IMR-90 (cell line): ENCODE measurements around the gene PPP1R14D. TPM values are rescaled to one million over a fixed set of nuclear protein-coding genes. Genes with fewer than 3 reads are reported as not detected.

Experiments
- ATAC-seq: fragments of 200-7000 bp; cut with Tn5 transposase; 2 replicates; pipeline ENCODE4 v1.9.1; 2020; ENCODE audit warnings: low read depth, mild to moderate bottlenecking, moderate library complexity
- BruUV-seq: library from RNA; stranded (reverse); fragments of 400-500 nt; replicated peaks from 2 replicates; lab custom pipeline; 2021; lab: Mats Ljungman, UMichigan
- CTCF ChIA-PET: fragments of 300-600 bp; formaldehyde crosslinking; extraction: SDS; loops from one replicate; lab custom pipeline; 2021; ENCODE audit warnings: antibody characterized with exemption; lab: Yijun Ruan, JAX
- POLR2A ChIA-PET: fragments of 300-600 bp; sonication (Branson Sonifier 250); formaldehyde crosslinking; loops from one replicate; lab custom pipeline; 2022; ENCODE audit warnings: antibody characterized with exemption; ENCODE audit not compliant: unreplicated experiment; lab: Charles Lee
- DNase-seq: peaks from one replicate; pipeline ENCODE4 v3.0.0; 2013
- H2AFZ ChIP-seq: replicated peaks from 2 replicates; pipeline ENCODE3; 2013; ENCODE audit warnings: low read length, mild to moderate bottlenecking; ENCODE audit not compliant: poor library complexity
- H2AK5ac ChIP-seq: 2 replicates; pipeline ENCODE4 v1.6.1; 2013; ENCODE audit warnings: low read depth, low read length, inconsistent platforms
- H2AK9ac ChIP-seq: replicated peaks from 2 replicates; pipeline ENCODE3; 2013; ENCODE audit warnings: mild to moderate bottlenecking, low read depth, low read length, moderate library complexity; ENCODE audit not compliant: poor library complexity
- H2BK120ac ChIP-seq: 2 replicates; pipeline ENCODE4 v1.6.1; 2013; ENCODE audit warnings: low read depth, low read length, inconsistent platforms
- H2BK15ac ChIP-seq: 3 replicates; pipeline ENCODE4 v1.6.1; 2013; ENCODE audit warnings: low read depth, low read length, inconsistent platforms
- H2BK20ac ChIP-seq: 2 replicates; pipeline ENCODE4 v1.6.1; 2013; ENCODE audit warnings: low read depth, mild to moderate bottlenecking, inconsistent platforms, low read length, moderate library complexity
- H2BK5ac ChIP-seq: 2 replicates; pipeline ENCODE4 v1.6.1; 2013; ENCODE audit warnings: mild to moderate bottlenecking, low read depth, low read length, inconsistent platforms; ENCODE audit not compliant: poor library complexity, severe bottlenecking
- H3K14ac ChIP-seq: replicated peaks from 2 replicates; pipeline ENCODE4 v1.6.1; 2013; ENCODE audit warnings: low read depth, low read length, inconsistent platforms
- H3K18ac ChIP-seq: 2 replicates; pipeline ENCODE4 v1.6.1; 2013; ENCODE audit warnings: low read depth, low read length, control low read depth
- H3K23ac ChIP-seq: 2 replicates; pipeline ENCODE4 v1.6.1; 2013; ENCODE audit warnings: low read depth, low read length, inconsistent platforms
- H3K27ac ChIP-seq: 2 replicates; pipeline ENCODE4 v1.5.1; 2013; ENCODE audit warnings: mild to moderate bottlenecking, control low read depth, low read length; ENCODE audit not compliant: insufficient read depth
- H3K27me3 ChIP-seq: 2 replicates; pipeline ENCODE4 v1.6.1; 2013; ENCODE audit warnings: low read length; ENCODE audit not compliant: control insufficient read depth, insufficient read depth
- H3K36me3 ChIP-seq: 2 replicates; pipeline ENCODE4 v1.6.1; 2013; ENCODE audit warnings: low read length, mixed read lengths; ENCODE audit not compliant: control insufficient read depth, insufficient read depth
- H3K4ac ChIP-seq: 2 replicates; pipeline ENCODE4 v1.6.1; 2013; ENCODE audit warnings: low read depth, low read length, inconsistent platforms
- H3K4me1 ChIP-seq: 2 replicates; pipeline ENCODE4 v1.6.1; 2013; ENCODE audit warnings: low read length, mixed read lengths; ENCODE audit not compliant: control insufficient read depth, insufficient read depth
- H3K4me2 ChIP-seq: 2 replicates; pipeline ENCODE4 v1.6.1; 2013; ENCODE audit warnings: low read depth, mild to moderate bottlenecking, control low read depth, low read length, moderate library complexity
- H3K4me3 ChIP-seq: 2 replicates; pipeline ENCODE4 v1.5.1; 2013; ENCODE audit warnings: low read depth, mild to moderate bottlenecking, control low read depth, low read length, moderate library complexity; ENCODE audit not compliant: insufficient read depth
- H3K56ac ChIP-seq: 2 replicates; pipeline ENCODE4 v1.6.1; 2013; ENCODE audit warnings: low read length, inconsistent platforms; ENCODE audit not compliant: insufficient read depth; ENCODE audit errors: extremely low read depth
- H3K79me1 ChIP-seq, 2 experiments: 2 replicates each; pipeline ENCODE4 v1.6.1; 2013; ENCODE audit warnings: low read length in 2 of 2, inconsistent platforms in 1 of 2, low read depth in 1 of 2
- H3K9ac ChIP-seq: 2 replicates; pipeline ENCODE4 v1.6.1; 2013; ENCODE audit warnings: low read depth, low read length, control low read depth
- H3K9me1 ChIP-seq: 2 replicates; pipeline ENCODE4 v1.6.1; 2013; ENCODE audit warnings: low read length, inconsistent platforms; ENCODE audit not compliant: insufficient read depth
- H3K9me3 ChIP-seq: 2 replicates; pipeline ENCODE4 v1.6.1; 2013; ENCODE audit warnings: low read length; ENCODE audit not compliant: control insufficient read depth, insufficient read depth
- H4K20me1 ChIP-seq: 2 replicates; pipeline ENCODE4 v1.6.1; 2013; ENCODE audit warnings: low read length, inconsistent platforms; ENCODE audit not compliant: insufficient read depth
- H4K5ac ChIP-seq: 2 replicates; pipeline ENCODE4 v1.6.1; 2013; ENCODE audit warnings: mild to moderate bottlenecking, low read depth, low read length, control low read depth
- H4K8ac ChIP-seq, 2 experiments: 2 replicates each; pipeline ENCODE4 v1.6.1; 2013; ENCODE audit warnings: low read depth in 2 of 2, low read length in 2 of 2, control low read depth in 1 of 2, inconsistent platforms in 1 of 2
- H4K91ac ChIP-seq: 2 replicates; pipeline ENCODE4 v1.6.1; 2013; ENCODE audit warnings: low read depth, low read length, inconsistent platforms; ENCODE audit not compliant: insufficient read depth
- CEBPB ChIP-seq: IDR thresholded peaks from 2 replicates; pipeline ENCODE4 v1.6.1; 2012; ENCODE audit warnings: low read depth, low read length, improper control_type of control experiment
- CTCF ChIP-seq: conservative IDR thresholded peaks from 2 replicates; pipeline ENCODE4 v1.5.1; 2012; ENCODE audit warnings: mild to moderate bottlenecking, low read depth, low read length, improper control_type of control experiment
- FOS ChIP-seq: fragments of 150-350 bp; IDR thresholded peaks from 2 replicates; pipeline ENCODE4 v1.6.1; 2016; ENCODE audit warnings: low read depth, low read length
- MAFK ChIP-seq: IDR thresholded peaks from 2 replicates; pipeline ENCODE4 v1.6.1; 2012; ENCODE audit warnings: low read depth, low read length, improper control_type of control experiment
- MAZ ChIP-seq: IDR thresholded peaks from 2 replicates; pipeline ENCODE4 v1.6.1; 2012; ENCODE audit warnings: low read depth, mild to moderate bottlenecking, low read length, improper control_type of control experiment, moderate library complexity, borderline replicate concordance
- MXI1 ChIP-seq: IDR thresholded peaks from 2 replicates; pipeline ENCODE4 v1.6.1; 2012; ENCODE audit warnings: low read depth, mild to moderate bottlenecking, low read length, moderate library complexity, borderline replicate concordance
- NFE2L2 ChIP-seq: fragments of 150-350 bp; IDR thresholded peaks from 2 replicates; pipeline ENCODE4 v1.6.1; 2016; ENCODE audit warnings: low read depth, mild to moderate bottlenecking, low read length
- RAD21 ChIP-seq: IDR thresholded peaks from 2 replicates; pipeline ENCODE4 v1.6.1; 2012; ENCODE audit warnings: low read length, improper control_type of control experiment
- RCOR1 ChIP-seq: IDR thresholded peaks from 2 replicates; pipeline ENCODE4 v1.6.1; 2012; ENCODE audit warnings: mild to moderate bottlenecking, low read length, improper control_type of control experiment; ENCODE audit not compliant: insufficient replicate concordance
- RFX5 ChIP-seq: IDR thresholded peaks from 2 replicates; pipeline ENCODE4 v1.8.0; 2012; ENCODE audit warnings: low read depth, mild to moderate bottlenecking, low read length, moderate library complexity
- SMC3 ChIP-seq: fragments of 150-350 bp; IDR thresholded peaks from 2 replicates; pipeline ENCODE4 v1.6.1; 2016; ENCODE audit warnings: low read depth, mild to moderate bottlenecking, antibody characterized with exemption, low read length, moderate library complexity
- WGBS, 2 experiments: methylation state at CpG; one replicate each; pipeline versions ENCODE4 v1.1.5 to v1.1.7; 2013; ENCODE audit warnings: missing lambda C conversion rate in 2 of 2; ENCODE audit not compliant: insufficient read length in 1 of 2; ENCODE audit errors: extremely low coverage in 2 of 2; 5-methylcytosine and 5-hydroxymethylcytosine counted together
- dilution Hi-C: fragments of 300-500 bp; cut with HindIII; formaldehyde crosslinking; loops from one replicate; pipeline ENCODE4 v1.14.3; 2018; ENCODE audit warnings: low sequenced_read_pairs; ENCODE audit not compliant: unreplicated experiment
- in situ Hi-C: fragments of 300-500 bp; cut with MboI; formaldehyde crosslinking; loops from 3 replicates; pipeline ENCODE4 v1.14.3; 2019; ENCODE audit warnings: low sequenced_read_pairs, inconsistent platforms, mixed read lengths
- intact Hi-C: fragments of 100-400 bp; cut with micrococcal nuclease; formaldehyde crosslinking; loops from 2 replicates; pipeline ENCODE4 v1.10.0; 2022
- polyA plus RNA-seq, 3 experiments: library from polyadenylated mRNA; depleted of rRNA; stranded (reverse); fragments of >200 nt; gene quantifications; 2 replicates each; pipeline ENCODE4 v1.2.3, GENCODE V29; 2012; ENCODE audit warnings: low replicate concordance in 1 of 3
- total RNA-seq: library from RNA; depleted of rRNA; stranded (reverse); fragments of >200 nt; gene quantifications from 2 replicates; pipeline ENCODE4 v1.2.3, GENCODE V29; 2012
- TF ChIP-seq, protein P1 (sequence below): fragments of 150-350 bp; IDR thresholded peaks from 2 replicates; pipeline ENCODE4 v1.6.1; 2017; ENCODE audit warnings: mild to moderate bottlenecking, antibody characterized with exemption, low read length, low read depth

The PPP1R14D gene
- total and polyA plus RNA-seq, 2 of the 4 experiments (the other 2 are of a cell fraction): not detected

DNA sequence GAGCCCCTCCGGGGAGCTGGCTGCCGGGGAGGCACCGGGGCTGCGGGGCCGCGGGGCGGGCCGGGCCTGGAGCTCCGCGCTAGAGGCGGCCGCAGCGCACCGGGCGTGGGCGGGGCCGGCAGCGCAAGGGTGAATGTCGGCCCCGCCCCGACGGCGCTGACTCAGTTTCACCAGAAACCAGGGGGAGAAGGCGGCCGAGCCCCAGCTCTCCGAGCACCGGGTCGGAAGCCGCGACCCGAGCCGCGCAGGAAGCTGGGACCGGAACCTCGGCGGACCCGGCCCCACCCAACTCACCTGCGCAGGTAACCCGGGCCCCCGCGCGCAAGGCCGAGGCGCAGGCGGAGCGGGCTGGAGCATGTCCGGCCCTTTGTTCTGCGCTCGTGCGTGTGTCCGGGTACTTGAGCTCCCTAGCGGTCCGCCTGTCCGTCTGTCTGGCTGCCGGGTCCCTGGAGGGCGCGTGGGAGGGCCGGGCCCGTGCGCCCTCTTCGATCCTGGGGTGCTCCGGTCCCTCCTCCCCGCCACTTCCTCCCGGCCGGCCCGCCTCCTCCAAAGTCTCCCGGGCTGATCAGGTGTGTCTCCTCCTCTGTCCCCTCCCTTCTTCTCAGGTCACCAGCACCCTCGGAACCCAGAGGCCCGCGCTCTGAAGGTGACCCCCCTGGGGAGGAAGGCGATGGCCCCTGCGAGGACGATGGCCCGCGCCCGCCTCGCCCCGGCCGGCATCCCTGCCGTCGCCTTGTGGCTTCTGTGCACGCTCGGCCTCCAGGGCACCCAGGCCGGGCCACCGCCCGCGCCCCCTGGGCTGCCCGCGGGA, 15.6 kb upstream of the PPP1R14D start, which contains the start of gene SPINT1 (continued):
- TF ChIP-seq SMC3 (no peak), NFE2L2 (no peak), RAD21 (no peak), MAFK (no peak)

- peak overlapping the region; percentile 69 for H3K23ac ChIP-seq
- no peaks in the 10 kb centered on the region for H3K79me1 ChIP-seq
- H3K18ac ChIP-seq: no peak overlapping the region
- CTCF ChIA-PET: no interaction called here
- no peak overlapping the region for H2BK15ac ChIP-seq
- no TSS peak for BruUV-seq
- no peak overlapping the region for H3K9ac ChIP-seq
- H4K5ac ChIP-seq: no peak overlapping the region
- H2AK5ac ChIP-seq: no peak overlapping the region
- H3K56ac ChIP-seq: no peak overlapping the region
- H3K4ac ChIP-seq: no peak overlapping the region
- H2BK5ac ChIP-seq: no peak overlapping the region
- no peaks in the 10 kb centered on the region for H3K9me1 ChIP-seq
- DNase-seq: no peak
- 24% methylated on average over 17 of the region's 34 CpGs; no CpG with 5 or more reads in 1 of the 2 experiments for WGBS, 2 experiments
- no peak overlapping the region for H3K27ac ChIP-seq
- POLR2A ChIA-PET: interaction anchor here (0.6 kb wide), 1 partner anchor 8 kb away, joined by 7 read pairs; no protein-coding TSS in a partner anchor
- no peak overlapping the region for H4K8ac ChIP-seq
- dilution Hi-C loops (no loop called here), intact Hi-C loops (no loop called here), in situ Hi-C loops (no loop called here)
- H3K14ac ChIP-seq: no peak overlapping the region
- peak overlapping the region; percentile 26; the same call in 1 of the 2 replicates for H3K4me3 ChIP-seq
- H3K4me1 ChIP-seq: peaks cover 5% of the 10 kb centered on the region
- peaks cover 38% of the 10 kb centered on the region for H3K27me3 ChIP-seq
- H4K20me1 ChIP-seq: peaks cover 5% of the 10 kb centered on the region; the same call in 1 of the 2 replicates
- no peaks in the 10 kb centered on the region for H3K36me3 ChIP-seq
- no peak for ATAC-seq
- no peak overlapping the region for H4K91ac ChIP-seq
- H3K9me3 ChIP-seq: no peaks in the 10 kb centered on the region
- H3K4me2 ChIP-seq: no peak overlapping the region
- H2AK9ac ChIP-seq: peak overlapping the region; percentile 75
- H2BK120ac ChIP-seq: no peak overlapping the region
- H2BK20ac ChIP-seq: no peak overlapping the region
- peak overlapping the region; percentile 76 for H2AFZ ChIP-seq
- TF ChIP-seq, protein P1, sequence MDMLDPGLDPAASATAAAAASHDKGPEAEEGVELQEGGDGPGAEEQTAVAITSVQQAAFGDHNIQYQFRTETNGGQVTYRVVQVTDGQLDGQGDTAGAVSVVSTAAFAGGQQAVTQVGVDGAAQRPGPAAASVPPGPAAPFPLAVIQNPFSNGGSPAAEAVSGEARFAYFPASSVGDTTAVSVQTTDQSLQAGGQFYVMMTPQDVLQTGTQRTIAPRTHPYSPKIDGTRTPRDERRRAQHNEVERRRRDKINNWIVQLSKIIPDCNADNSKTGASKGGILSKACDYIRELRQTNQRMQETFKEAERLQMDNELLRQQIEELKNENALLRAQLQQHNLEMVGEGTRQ: no peak
- TF ChIP-seq RCOR1: no peak
- TF ChIP-seq RAD21: no peak
- TF ChIP-seq SMC3: no peak
- TF ChIP-seq MXI1: no peak
- TF ChIP-seq CEBPB: no peak
- no peak for TF ChIP-seq CTCF
- no peak for TF ChIP-seq RFX5
- no peak for TF ChIP-seq MAZ
- no peak for TF ChIP-seq FOS
- no peak for TF ChIP-seq MAFK
Observed at GRCh38 chr15:40843261-40843884, 14.9 kb upstream of the PPP1R14D start.
